ENCODE measurements around the gene CFD. TPM values are rescaled to one million over a fixed set of nuclear protein-coding genes. Genes with fewer than 3 reads are reported as not detected.
"Not testable (repeated sequence)": the region's sequence is repeated elsewhere in the genome, so short reads cannot be mapped to it uniquely, and the experiment has no call there.

The CFD gene
- total and polyA plus RNA-seq, 11 donors, result 24.2 to 586 (median 103) TPM

DNA sequence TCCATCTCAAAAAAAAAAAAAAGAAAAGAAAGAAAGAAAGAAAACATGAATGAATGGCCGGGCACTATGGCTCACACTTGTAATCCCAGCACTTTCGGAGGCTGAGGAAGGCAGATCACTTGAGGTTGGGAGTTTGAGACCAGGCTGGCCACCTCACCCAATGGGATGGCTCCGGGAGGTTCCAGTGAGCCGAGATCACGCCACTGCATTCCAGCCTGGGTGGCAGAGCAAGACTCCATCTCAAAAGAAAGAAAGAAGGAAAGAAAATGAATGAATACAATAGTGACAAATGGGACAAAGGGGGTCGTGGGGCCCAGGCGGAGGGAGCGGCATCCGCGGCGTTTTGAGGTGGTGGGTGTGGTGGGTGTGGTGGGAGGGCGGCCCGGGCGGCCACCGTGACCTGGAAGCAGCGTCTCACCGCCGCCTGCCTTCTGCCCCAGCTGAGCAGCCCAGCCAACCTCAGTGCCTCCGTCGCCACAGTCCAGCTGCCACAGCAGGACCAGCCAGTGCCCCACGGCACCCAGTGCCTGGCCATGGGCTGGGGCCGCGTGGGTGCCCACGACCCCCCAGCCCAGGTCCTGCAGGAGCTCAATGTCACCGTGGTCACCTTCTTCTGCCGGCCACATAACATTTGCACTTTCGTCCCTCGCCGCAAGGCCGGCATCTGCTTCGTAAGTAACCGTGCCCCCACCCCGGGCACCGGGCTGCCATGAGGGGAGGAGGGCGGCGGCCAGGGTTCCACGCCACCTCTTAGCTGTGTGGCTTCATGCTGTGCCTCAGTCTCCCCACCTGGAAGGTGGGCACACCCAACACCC, 13.6 kb upstream of the CFD start:
- 65 to 77% (median 75%) methylated on average over 33 to 37 of the region's 37 CpGs for WGBS, 4 donors
- Histone ChIP-seq H3K36me3 (no peaks in the 10 kb centered on the region), H3K9me3 (no peaks in the 10 kb centered on the region), H3K4me3 (no peak overlapping the region), H3K4me1 (peaks cover 0 to 31% (median 14%) of the 10 kb centered on the region in 12 donors), H3K27me3 (peaks cover 11 to 62% (median 29%) of the 10 kb centered on the region in 9 donors), H3K27ac (no peak overlapping the region)
- TF ChIP-seq POLR2A (IDR thresholded peaks at IDR 0.05), result no peak
- TF ChIP-seq, protein P1, sequence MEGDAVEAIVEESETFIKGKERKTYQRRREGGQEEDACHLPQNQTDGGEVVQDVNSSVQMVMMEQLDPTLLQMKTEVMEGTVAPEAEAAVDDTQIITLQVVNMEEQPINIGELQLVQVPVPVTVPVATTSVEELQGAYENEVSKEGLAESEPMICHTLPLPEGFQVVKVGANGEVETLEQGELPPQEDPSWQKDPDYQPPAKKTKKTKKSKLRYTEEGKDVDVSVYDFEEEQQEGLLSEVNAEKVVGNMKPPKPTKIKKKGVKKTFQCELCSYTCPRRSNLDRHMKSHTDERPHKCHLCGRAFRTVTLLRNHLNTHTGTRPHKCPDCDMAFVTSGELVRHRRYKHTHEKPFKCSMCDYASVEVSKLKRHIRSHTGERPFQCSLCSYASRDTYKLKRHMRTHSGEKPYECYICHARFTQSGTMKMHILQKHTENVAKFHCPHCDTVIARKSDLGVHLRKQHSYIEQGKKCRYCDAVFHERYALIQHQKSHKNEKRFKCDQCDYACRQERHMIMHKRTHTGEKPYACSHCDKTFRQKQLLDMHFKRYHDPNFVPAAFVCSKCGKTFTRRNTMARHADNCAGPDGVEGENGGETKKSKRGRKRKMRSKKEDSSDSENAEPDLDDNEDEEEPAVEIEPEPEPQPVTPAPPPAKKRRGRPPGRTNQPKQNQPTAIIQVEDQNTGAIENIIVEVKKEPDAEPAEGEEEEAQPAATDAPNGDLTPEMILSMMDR (IDR thresholded peaks at IDR 0.05), result no peak
- intact Hi-C loops (cut with DNase I), result loop anchor here in 1 of 10 donors (5.0 kb wide), 1 partner anchor 69 kb away; no protein-coding TSS in a partner anchor
- ATAC-seq, result no peak
- DNase-seq, result no peak

DNA sequence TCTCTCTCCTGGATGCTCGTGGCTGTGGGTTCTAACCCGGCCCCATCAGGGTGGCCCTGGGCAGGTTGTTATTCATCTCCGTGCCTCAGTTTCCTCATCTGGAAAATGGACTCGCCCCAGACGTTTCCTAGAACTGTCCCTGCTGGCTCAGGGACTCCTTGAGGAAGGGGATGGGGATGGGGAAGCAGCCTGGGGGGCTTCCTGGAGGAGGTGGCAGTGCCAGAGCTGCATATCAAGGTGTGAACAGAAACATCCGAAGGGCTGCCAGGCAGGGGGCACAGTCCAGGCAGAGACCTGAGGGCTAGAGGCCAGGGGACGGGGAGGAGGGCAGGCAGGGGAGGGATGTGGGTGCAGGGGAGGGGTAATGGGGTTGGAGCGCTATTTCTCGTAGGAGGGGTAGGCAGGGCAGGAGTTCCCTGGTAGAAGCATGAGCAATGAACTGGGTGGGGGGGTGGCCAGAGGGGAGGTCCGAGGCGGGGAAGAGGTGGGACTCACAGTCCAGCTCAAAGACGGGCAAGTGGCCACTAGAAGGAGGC, 11.0 kb upstream of the CFD start:
- no peak overlapping the region for H3K4me3 ChIP-seq
- ATAC-seq (peak in 2 of 4 donors; percentile 6 to 21), DNase-seq (no peak)
- peaks cover 20 to 65% (median 29%) of the 10 kb centered on the region in 9 donors for H3K27me3 ChIP-seq
- TF ChIP-seq, protein P1 (IDR thresholded peaks at IDR 0.05), result no peak
- TF ChIP-seq POLR2A (IDR thresholded peaks at IDR 0.05), result no peak
- no peaks in the 10 kb centered on the region for H3K36me3 ChIP-seq
- 48 to 56% (median 54%) methylated on average over 12 of the region's 12 CpGs for WGBS, 4 donors
- intact Hi-C loops (cut with DNase I), result loop anchor here in 1 of 10 donors (5.0 kb wide), 1 partner anchor 71 kb away; no protein-coding TSS in a partner anchor
- peak overlapping the region in 2 of 12 donors; percentile 6 to 61 for H3K27ac ChIP-seq
- H3K9me3 ChIP-seq, result no peaks in the 10 kb centered on the region
- peaks cover 0 to 36% (median 12%) of the 10 kb centered on the region in 12 donors for H3K4me1 ChIP-seq

DNA sequence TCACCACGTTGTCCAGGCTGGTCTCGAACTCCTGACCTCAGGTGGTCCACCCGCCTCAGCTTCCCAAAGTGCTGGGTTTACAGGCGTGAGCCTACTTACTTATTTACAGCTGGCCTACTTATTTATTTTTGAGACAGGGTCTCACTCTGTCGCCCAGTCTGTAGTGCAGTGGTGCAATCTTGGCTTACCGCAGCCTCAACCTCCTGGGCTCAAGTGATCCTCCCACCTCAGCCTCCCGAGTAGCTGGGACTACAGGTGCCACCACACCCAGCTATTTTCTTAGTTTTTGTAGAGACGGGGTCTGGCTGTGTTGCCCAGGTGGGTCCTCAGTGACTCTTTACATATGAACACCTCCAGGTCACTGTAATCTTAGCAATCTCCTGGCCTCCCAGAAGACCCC, 10.3 kb upstream of the CFD start:
- not testable (repeated sequence) for DNase-seq

DNA sequence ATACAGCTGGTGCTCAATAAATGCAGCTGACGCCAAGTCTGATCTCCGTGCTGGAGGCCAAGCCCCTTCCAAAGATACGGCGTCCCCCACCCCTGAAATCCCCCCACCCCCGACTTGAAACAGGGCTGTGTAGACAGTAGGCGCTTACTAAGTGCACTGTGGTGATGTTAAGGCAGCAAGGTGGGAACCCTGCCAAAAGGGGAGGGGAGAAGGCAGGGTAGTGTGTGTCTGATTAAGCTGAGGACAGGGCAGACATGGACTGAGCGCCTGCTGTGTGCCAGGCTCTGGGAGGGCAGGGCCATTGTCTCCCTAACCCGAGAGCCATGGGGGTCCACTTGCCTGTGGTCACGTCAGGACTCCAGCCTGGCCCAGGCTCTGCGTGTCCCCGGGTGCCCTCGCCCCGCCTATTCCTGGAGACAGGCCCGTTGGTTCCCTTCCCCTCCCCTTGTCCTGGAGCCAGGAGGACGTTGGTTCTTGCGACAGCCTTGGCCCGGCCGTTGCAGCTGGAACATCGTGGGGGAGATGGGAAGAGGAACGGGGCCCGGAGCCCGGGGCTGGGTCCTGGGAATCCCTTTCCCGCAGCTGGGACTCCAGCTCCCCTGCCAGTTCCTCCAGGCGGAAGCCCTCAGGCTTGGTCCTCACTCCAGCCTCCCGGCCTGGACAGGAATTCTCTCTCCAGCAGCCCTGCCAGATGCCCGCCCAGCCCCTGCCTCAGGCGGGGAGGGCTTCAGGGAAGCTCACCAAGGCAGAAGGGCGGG, 9.1 kb upstream of the CFD start:
- WGBS, 4 donors, result 18 to 37% (median 19%) methylated on average over 14 to 28 of the region's 28 CpGs

More for the DNA sequence above, 10.3 kb upstream of the CFD start:
- H3K27me3 ChIP-seq, result peaks cover 15 to 64% (median 24%) of the 10 kb centered on the region in 9 donors
- H3K4me1 ChIP-seq, result peaks cover 0 to 30% (median 9%) of the 10 kb centered on the region in 12 donors
- H3K36me3 ChIP-seq, ATAC-seq, H3K4me3 ChIP-seq, H3K9me3 ChIP-seq, H3K27ac ChIP-seq: not testable (repeated sequence)
- 84 to 86% (median 85%) methylated on average over 8 of the region's 8 CpGs for WGBS, 4 donors
- intact Hi-C loops (cut with DNase I), result loop anchor here in 1 of 10 donors (5.0 kb wide), 1 partner anchor 72 kb away; no protein-coding TSS in a partner anchor

More for the DNA sequence above, 9.1 kb upstream of the CFD start:
- Histone ChIP-seq H3K27me3 (peaks cover 12 to 63% (median 24%) of the 10 kb centered on the region in 9 donors), H3K27ac (peak overlapping the region; percentile 1 to 90 (median 79)), H3K4me1 (peaks cover 0 to 30% (median 9%) of the 10 kb centered on the region in 12 donors), H3K36me3 (no peaks in the 10 kb centered on the region), H3K4me3 (peak overlapping the region in 8 of 12 donors; percentile 0 to 26 (median 14)), H3K9me3 (no peaks in the 10 kb centered on the region)
- ATAC-seq (peak; percentile 86 to 92 (median 92)), DNase-seq (peak; percentile 88 to 96 (median 94))
- intact Hi-C loops (cut with DNase I), result loop anchor here in 3 of 10 donors (10.0 kb wide), 1 partner anchor 76 kb away; no protein-coding TSS in a partner anchor
- TF ChIP-seq, protein P1 (IDR thresholded peaks at IDR 0.05), result no peak
- TF ChIP-seq POLR2A (IDR thresholded peaks at IDR 0.05), result no peak

Data from heart left ventricle (tissue), 16 donors.